HG03108 (cell line): ENCODE results near the gene NME5.
"Not testable (repeated sequence)": the region's sequence is repeated elsewhere in the genome, so short reads cannot be mapped to it uniquely, and the experiment has no call there.

ENCODE experiments used
- ATAC-seq: cut with Tn5 transposase; IDR thresholded peaks from one replicate; pipeline ENCODE4 v1.9.1; 2021; ENCODE audit warnings: moderate library complexity; ENCODE audit not compliant: unreplicated experiment

NME5 gene, protein sequence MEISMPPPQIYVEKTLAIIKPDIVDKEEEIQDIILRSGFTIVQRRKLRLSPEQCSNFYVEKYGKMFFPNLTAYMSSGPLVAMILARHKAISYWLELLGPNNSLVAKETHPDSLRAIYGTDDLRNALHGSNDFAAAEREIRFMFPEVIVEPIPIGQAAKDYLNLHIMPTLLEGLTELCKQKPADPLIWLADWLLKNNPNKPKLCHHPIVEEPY

DNA sequence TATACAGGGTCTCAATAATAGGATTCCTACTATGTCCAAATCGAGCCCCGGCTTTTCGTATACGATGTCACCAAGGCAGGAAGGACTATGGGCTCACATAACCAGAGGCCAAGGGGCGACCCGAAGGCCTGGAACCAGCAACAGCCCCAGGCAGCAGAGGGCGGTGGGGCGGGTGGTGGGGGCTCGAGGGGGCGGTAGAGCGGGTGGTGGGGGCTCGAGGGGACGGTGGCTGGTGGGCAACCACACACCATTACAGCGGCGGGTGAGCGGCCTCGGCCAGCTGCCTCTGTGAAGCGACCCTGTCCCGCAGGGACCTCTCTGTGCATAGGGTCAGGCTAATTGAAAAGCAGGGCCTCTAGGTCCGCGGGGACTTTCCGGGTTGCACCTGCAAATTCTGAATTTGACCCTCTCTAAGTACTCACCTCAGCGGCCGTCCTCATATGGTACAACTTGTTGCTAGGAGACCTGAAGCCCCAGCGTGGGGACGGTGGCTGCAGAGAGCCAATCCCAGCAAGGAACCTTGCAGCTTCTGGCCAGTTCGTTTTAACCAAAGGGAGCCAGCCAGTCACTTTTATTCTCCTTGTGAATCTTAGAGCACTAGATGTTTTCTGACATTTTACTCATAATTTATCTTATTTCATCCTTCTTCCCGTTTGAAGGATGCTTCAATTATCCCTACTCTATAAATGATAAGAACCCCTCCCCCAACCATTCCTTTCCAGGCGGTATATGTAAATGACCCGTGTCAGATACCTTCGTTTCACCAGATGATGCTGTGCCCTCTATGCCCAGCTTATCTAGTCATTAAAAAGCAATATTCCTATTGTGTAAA is at the start of gene NME5:
Gene NME5, minus strand, starts transcription at position 480 of the 832 bp plus-strand sequence. CDS start 648 bp downstream, outside the sequence.
- ATAC-seq = no peak

DNA sequence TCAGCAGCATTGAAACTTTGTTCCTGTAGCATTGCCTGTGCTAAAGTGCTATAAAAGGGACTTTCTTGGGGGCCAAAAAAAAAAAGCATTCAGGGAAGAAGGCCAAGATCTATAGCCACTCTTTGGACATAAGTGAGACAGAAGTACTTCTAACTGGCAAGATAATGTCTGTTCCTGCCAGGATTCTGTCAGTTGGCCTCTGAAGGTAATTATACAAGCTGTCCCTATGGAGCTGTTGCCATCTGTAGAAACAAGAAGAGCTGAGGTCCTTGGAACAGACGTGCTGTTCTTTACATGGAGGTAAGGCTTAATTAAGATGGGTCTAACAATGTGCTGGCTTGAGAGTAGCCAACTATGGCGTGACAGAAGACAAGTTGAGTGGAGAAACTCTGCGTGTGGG is 49.4 kb upstream of the NME5 start:
- ATAC-seq = no peak

DNA sequence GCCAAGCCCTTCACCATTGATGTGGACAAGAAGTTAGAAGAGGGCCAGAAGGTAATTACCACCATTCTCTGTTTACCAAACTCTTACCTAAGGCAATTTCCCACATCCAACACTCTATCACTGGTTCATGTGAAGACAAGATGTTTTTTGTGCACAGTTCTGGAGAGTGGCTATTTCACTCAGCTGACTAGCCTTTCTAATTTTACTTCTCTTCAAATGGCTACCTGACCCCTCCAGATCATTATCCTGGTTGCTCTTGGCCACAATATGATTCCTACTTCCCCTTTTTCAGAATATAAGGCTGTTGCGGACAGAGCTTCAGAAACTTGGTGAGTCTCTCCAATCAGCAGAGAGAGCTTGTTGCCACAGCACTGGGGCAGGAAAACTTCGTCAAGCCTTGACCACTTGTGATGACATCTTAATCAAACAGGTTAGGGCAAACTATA is 46.8 kb upstream of the NME5 start:
- ATAC-seq = no peak

DNA sequence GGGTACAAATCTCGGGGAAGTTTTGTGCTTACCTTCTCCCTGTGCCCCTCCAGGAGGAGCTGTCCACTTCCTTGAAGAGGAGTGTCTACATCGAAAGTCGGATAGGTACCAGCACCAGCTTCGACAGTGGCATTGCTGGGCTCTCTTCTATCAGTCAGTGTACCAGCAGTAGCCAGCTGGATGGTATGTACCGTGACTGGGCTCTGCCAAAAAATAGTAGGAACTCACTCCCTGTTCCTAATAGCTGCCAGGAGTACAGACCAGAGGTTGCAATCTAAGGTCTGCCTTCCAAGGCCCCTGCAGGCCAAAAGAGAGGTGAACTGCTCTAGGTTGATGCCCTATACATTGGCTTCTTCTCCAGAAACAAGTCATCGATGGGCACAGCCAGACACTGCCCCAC is 43.6 kb upstream of the NME5 start:
- ATAC-seq = no peak

DNA sequence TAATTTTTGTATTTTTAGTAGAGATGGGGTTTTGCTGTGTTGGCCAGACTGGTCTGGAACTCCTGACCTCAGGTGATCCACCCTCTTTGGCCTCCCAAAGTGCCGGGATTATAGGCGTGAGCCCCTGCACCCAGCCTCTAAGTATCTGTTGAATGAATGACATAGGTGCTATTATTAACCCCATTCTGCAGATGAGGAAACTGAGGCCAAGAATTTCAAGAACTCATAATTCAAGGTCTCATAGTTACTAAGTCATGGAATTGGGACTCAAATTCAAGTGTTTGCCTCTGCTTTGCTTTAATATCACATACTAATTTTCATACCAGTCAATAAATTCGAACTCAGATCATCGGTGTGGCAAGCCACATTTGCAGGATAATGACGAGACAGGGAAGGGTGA is 41.6 kb upstream of the NME5 start:
- no peak for ATAC-seq

DNA sequence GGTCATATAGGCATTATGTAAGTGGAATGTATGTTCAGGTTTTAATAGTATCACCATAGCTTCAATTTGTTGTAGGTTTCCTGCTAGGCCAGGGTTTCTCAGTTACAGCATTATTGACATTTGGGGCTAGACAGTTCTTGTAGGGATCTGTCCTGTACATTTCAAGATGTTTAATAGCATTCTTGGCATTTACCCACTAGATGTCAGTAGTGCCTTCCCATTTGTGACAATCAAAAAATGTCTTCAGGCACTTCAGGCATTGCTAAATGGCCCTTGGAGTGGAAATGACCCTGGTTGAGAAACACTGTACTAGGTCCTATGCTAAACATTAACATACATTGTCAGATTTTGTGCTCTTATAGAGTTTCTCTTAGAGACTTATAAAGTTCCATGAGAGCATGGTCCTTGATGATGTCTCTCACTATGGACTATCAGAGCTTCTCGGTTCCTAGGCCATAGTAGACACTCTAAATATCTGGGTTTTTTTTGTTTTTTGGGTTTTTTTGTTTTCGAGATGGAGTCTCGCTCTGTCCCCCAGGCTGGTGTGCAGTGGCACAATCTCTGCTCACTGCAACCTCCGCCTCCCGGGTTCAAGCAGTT is 41.1 kb upstream of the NME5 start:
- no peak for ATAC-seq

DNA sequence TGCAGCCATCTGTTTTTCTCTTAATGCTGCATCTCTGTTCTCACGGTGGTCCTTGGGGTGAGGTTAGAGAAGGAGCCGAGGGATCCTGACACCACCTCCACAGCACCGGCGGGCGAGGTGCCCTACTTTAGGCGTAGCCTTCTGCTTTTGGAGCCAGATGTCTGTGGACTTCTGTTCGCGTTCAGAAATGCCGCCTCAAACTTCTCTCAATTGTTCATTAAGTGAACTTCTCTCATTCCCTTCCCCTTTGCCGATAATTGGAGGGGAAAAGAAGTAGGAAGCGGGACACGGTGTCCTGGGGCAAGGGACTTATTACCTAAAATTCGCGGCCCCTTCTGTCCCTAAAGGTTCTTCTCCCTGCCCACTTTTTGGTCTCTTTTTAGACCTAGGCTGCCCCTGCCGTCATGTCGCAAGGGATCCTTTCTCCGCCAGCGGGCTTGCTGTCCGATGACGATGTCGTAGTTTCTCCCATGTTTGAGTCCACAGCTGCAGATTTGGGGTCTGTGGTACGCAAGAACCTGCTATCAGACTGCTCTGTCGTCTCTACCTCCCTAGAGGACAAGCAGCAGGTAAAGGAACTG is 40.1 kb upstream of the NME5 start:
- ATAC-seq = no peak

DNA sequence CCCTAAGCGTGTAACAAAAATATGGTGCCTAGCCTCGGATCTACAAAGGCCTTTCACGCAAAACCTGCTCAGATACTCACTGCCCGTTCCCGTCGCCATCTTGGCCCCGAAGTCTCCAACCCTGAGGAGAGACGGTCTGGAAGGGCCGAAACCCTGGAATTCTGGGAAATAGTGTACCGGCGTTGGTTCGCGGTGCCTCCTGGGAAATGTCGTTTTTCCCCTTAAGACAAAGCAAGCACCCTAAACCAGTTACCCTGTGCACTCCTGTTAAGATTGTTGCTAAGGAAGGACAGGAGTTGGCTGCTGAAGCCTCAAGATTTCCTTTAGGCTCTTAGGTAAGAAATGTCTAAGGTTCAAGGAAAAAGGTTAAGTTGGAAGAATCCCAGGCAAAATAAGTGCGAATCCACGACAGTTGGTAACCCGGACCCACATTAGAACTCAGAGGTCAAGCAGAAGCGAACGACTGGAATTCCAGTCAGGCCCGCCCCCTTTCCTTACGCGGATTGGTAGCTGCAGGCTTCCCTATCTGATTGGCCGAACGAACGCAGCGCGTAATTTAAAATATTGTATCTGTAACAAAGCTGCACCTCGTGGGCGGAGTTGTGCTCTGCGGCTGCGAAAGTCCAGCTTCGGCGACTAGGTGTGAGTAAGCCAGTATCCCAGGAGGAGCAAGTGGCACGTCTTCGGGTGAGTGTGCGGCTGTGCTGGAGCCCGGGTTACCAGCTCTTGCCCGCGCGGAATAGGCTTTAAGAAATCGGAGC is 39.5 kb upstream of the NME5 start, which contains the start of the genes BRD8 and KIF20A:
Gene BRD8, minus strand, starts transcription at position 115 of the 761 bp plus-strand sequence. Its CDS starts 16 bp downstream, at position 99.
Gene KIF20A, plus strand, starts transcription at position 597 of the 761 bp plus-strand sequence. CDS start 569 bp downstream, outside the sequence.
- ATAC-seq = peak; percentile 84

DNA sequence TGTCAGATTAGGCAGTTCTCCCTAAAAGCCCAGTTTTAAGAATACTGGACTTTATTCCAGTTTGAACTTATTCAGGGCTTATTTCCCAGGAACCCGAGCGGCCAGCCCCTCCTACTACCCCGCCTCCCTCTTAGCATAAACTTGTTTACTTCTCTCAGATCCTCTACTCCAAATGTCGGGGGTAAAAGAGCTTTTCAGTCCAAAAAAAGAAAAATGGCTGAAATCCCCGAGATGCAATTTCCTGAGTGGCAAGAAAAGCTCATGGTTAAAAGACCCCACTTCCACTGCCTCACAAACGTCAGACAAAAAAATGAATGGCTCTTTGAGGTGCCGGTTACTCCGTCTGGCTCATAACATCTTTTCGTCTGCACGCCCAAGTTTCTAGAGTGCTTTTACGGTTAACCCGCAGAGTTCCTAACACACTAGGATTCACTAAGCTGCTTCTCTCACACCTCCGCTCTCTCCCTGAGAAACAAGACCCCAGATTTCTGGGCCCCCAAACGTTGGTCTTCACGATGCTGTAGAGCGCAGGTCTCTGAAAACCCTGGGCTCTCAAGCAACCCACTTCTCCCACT is 38.8 kb upstream of the NME5 start:
- no peak for ATAC-seq

DNA sequence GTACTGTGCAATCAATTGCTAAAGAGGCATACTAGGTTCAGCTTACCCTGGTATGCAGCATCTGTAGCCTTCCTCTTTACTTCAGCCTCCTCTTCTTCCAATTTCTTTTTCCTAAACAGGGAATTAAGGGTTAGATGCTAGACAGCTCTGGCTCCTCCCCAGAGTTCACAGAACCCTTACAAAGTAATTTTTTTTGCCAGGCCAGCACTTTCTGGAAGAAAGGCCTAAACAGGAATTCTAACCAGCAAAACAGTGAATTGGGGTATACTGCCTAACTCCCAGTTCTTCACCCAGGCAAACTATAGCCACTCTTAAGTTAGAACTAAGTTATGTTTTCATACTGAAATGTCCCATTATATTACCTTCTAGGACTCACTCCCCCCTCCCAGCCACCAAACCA is 31.1 kb upstream of the NME5 start:
- ATAC-seq = no peak

DNA sequence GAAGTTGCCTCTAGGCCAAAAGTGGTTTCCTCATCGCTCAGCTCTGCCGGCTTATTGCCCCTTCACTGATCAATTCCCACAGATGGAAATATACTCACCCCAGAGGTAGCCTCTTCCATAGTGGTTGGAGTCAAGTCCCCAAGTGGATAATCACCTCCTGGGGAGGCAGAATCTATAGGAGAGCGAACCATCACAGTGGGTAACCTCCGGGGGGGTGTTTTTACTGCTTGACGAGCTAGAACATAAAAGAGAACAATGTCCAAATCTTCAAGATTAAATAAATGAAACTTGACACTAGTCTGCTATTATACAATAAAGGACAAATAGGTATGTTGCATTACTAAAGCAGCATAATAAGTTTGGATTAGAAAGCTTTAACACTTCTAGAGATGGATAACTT is 29.9 kb upstream of the NME5 start:
- ATAC-seq = no peak

DNA sequence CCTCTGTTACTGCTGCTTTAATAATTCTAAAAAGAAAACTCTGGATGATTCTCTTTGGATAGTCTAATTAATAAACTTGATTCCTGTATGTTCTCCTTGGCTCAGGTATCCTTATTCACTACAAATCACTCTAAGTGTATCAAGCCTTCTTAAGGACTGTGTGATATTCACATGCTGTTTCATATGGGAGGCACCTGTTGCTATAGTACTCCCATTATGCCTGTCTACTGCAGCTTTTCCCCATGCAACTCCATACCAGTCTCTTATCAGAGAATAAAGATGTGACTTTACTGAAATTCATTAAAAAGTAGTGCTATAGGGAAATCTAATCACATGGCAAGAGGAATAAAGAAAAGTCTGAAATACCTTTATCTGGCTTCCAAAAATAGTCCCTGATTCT is 24.5 kb upstream of the NME5 start:
- ATAC-seq = no peak

DNA sequence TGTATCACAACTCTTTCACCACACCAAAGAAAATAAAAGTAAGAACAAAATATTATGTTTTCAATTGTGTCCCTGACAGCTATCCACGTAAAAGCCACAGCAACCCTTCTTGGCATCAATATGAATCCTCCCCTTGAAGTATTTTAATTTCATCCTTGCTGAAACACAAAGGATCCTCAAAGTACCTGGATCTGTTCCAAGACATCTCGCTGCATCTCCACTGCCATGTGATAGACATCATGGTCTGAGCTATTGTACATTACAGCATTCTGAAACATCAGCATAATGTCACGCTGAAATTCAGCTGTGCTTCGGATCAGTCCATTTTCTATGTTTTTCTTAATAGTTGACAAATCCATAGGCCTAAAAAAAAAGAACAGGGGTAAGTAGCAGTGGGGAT is 21.5 kb upstream of the NME5 start:
- ATAC-seq = no peak

DNA sequence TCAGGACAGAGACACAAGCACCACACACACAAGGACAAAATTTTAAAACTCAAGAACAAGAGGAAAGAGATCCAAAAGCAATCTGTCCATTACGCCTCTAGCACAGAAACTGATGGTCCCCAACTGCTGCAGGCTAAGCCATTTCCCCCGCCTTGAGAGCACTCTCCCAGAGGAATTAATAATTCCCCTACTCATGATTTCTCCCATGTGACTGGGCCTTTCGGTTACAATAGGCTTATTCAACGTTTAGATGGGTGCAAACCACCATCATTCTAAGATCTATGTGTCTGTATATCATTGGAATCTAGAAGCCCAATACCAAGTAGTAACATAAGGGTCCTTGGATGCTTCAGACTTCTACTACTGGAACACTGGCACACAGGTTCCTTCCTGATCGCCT is 20.4 kb upstream of the NME5 start:
- no peak for ATAC-seq

DNA sequence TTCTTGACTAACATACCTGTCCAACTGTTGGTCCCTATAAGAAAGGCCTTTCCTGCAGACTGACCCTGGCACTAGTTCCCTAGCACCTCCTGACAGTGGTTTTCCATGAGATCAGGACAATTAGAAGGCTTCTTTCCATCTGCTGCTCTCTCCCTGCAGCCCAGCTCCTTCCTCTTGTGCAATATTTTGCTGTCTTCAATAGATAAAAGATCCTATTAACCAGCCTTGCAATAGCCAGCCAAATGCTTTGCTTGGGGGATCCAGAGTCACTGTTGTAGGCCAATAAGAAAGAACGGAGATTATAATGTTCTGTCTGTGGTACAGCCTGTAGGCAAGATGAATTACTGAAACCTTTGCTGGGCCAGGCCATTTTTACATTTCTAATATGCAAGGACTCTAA is 18.4 kb upstream of the NME5 start:
- no peak for ATAC-seq

DNA sequence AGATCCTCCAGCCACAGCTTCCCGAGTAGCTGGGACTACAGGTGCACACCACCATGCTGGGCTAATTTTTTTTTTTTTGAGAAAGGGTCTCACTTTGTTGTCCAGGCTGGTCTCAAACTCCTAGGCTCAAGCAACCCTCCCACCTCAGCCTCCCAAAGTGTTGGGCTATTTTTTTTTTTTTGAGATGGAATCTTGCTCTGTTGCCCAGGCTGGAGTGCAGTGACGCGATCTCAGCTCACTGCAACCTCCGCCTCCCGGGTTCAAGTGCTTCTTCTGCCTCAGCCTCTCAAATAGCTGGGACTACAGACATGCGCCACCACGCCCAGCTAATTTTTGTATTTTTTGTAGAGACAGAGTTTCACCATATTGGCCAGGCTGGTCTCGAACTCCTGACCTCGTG is 16.7 kb upstream of the NME5 start:
- not testable (repeated sequence) for ATAC-seq

DNA sequence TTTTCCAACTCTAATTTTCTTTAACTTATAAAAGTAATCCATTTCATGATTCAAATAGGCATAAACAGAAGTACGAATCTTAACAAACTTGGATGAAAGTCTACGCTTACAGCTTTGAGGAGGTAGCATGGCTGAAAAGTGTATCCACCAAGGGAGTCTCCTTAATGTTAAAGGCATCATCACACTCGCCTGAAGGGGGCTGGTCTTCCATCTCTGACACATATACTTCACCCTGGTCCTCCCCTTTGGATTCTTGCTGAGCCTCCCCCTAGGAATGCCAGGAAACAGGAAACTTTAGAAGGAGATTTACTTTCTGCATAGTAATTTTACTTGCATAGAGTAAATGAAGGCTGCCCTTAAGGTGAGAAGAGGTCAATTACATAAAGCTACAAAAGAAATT is 10.3 kb upstream of the NME5 start:
- no peak for ATAC-seq

DNA sequence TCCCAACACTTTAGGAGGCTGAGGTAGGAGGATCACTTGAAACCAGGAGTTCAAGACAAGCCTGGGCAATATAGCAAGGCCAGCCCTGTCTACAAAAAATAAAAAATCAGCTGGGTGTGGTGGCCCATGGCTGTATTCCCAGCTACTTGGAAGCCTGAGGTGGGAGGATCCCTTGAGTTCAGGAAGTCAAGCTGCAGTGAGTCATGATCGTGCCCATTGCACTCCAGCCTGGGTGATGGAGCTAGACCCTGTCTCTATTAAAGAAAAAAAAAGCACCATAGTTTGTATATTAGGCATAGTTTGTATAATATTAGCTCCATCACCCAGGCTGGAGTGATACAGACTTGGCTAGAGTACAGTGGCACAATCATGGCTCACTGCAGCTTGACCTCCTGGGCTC is 9.6 kb upstream of the NME5 start:
- no peak for ATAC-seq

DNA sequence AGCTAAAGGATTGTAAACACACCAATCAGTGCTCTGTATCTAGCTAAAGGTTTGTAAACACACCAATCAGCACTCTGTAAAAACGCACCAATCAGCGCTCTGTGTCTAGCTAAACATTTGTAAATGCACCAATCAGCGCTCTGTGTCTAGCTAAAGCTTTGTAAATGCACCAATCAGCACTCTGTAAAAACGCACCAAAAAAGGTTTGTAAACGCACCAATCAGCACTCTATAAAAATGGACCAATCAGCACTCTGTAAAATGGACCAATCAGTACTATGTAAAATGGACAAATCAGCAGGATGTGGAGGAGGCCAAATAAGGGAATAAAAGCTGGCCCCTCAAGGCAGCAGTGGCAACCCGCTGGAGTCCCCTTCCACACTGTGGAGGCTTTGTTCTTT is 4.3 kb upstream of the NME5 start:
- ATAC-seq = not testable (repeated sequence)

DNA sequence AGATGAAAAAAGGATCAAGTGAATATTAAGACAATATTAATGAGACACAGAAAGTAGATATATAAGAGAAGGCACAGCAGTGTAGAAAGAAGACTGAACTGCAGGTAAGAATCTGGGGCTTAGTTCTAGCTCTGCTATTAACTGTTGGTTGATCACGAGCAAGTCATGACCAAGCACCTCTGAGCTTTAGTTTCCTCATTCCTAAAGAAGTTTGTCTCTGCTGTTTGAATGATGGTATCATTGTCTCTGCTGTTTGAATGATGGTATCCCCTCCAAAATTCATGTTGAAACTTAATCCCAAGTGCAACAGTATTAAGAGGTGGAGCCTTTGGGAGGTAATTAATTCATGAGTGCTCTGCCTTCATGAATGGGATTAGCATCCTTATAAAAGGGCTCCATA is 2.5 kb upstream of the NME5 start:
- ATAC-seq = no peak
